ENCODE data around the gene MUC20.
"Not testable (repeated sequence)": the region's sequence is repeated elsewhere in the genome, so short reads cannot be mapped to it uniquely, and the experiment has no call there.

MUC20 gene, protein sequence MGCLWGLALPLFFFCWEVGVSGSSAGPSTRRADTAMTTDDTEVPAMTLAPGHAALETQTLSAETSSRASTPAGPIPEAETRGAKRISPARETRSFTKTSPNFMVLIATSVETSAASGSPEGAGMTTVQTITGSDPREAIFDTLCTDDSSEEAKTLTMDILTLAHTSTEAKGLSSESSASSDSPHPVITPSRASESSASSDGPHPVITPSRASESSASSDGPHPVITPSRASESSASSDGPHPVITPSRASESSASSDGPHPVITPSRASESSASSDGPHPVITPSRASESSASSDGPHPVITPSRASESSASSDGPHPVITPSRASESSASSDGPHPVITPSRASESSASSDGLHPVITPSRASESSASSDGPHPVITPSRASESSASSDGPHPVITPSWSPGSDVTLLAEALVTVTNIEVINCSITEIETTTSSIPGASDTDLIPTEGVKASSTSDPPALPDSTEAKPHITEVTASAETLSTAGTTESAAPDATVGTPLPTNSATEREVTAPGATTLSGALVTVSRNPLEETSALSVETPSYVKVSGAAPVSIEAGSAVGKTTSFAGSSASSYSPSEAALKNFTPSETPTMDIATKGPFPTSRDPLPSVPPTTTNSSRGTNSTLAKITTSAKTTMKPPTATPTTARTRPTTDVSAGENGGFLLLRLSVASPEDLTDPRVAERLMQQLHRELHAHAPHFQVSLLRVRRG

DNA sequence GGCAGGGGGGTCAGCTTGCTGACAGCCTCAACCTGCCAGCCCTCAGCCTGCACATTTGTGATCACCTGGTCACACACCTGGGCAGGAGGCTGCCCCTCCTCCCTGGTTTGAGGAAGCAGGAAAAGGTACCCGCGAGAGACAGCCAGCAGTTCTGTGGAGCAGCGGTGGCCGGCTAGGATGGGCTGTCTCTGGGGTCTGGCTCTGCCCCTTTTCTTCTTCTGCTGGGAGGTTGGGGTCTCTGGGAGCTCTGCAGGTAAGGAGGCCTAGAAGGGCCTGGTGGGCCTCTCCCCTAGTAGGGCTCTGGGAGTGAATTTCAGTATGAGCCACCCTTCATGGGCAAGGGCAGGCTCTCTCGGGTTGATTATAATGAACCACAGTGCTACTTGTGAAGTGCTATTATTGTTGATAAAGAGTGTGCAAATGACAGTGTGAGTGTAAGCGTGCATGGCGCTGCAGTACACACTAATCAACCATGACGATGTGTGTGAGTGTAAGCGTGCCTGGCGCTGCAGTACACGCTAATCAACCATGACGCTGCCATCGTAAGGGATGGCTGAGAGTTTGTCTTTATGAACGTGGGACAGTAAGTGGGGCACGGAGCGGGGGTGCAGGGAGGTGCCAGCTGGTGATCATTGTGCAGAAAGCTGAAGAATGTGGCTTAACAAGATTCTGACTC, at the start of gene MUC20:
TSS of gene MUC20 (plus strand) at position 148 of the 676 bp plus-strand sequence. CDS start at position 178, 30 bp downstream.
- H3K4me3 ChIP-seq (ENCODE audit: low read length), result not testable (repeated sequence)

DNA sequence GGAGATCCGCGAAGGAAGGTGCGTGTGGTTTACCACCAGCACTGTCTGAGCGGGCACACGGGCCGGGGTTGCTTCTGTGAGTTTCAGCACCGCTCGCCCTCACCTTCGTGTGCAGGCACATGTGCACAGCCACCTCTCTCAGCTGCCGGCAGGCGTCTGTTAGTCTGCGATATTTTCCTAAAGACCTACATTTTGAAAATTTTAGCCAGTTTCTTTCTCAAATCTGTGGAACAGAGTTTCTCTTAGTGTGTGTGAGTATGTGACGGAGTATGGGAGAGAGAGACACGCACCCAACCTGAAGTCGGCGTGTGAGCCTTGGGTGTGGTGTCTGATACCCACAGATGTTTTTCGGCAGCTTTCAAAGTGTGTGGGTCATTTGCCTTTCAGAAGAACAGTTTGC, 49.5 kb upstream of the MUC20 start:
- H3K4me3 ChIP-seq (ENCODE audit: low read length), result not testable (repeated sequence)

DNA sequence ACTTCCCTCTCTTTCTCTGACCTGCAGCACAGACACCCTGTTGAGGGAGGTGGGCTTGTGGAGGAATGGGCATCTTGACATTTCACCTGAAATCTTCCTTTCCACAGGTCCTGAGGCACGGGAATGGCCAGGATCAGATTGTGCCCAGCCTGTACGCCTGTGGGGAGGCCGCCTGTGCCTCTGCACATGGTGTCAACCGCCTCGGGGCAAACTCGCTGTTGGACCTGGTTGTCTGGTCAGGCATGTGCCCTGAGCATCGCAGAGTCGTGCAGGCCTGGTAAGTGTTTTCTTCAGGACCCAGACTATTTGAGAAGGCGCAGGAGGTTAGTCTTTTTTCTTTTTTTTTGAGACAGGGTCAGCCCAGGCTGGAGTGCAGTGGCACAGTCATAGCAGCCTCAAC, 47.1 kb upstream of the MUC20 start:
- H3K4me3 ChIP-seq (ENCODE audit: low read length), result not testable (repeated sequence)

DNA sequence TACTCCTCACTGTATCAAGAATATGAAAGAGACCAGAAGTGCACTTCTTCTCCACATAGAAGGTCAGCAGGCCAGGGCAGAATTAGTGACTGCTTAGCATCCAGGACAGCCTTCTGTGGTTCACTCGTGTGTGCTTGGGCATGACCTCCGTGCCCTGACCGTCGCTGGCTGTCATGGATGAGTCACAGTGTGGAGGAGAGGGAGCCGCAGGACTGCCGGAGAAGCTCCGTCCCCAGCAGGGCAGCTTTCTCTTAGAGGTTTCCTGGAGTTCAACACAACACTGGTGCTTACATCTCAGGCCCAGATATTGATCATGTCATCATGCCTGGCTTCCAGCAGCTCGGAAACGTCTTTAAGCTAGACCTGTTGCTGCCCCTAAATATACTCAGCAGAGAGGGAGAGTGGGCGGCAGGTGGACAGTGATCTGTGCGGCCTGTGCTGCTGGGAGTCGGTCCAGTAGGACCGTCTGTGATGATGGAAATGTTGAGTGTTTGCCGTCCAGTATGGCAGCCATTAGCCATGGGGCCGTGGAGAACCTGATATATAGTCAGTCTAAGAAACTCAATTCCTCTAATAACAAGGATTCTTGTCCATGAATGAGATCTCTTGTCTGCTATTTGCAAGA, 42.3 kb upstream of the MUC20 start:
- H3K4me3 ChIP-seq (ENCODE audit: low read length), result not testable (repeated sequence)

DNA sequence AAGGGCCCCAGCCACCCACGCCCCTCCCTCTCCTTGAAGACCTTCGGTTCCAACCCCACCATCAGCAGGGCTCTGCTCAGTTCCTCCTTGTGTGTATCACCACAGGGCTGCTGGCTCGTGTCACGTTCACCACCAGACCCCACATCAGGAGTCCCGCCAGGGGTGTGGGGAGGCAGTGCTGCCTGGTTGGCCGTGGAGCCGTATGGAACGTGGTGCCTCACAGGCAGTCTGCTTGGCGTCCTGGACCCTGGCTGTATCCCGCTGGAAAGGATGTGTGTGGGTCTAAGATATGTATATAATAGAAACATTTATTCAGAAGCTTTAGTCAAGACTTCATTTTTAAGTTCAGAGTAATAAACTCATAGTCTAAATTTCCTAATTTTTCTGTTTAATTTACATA, 40.1 kb upstream of the MUC20 start:
- H3K4me3 ChIP-seq (ENCODE audit: low read length), result not testable (repeated sequence)

DNA sequence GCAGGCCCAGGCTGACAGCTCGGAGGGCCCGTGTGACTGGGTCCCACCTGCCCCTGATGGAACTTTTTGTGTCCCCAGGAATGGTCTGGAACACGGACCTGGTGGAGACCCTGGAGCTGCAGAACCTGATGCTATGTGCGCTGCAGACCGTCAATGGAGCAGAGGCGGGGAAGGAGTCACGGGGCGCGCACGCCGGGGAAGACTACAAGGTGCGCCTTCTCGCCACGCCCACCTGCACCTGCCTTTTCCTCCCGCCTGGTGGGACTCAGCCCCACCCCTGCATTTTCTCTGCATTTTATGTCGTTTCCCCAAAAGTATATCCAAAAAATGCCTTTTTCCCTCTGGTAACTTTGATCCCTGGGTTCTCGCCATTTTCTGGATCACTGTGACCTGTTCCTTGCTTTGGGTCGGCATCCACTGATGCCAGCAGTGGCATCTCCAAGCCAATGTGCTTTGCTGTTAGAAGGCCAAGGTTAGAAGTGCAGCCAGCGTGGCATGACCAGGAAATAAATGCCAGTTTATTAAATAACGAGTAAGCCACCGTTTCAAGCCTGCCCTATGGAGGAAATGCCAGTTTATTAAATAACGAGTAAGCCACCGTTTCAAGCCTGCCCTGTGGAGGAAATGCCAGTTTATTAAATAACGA, 39.2 kb upstream of the MUC20 start:
- not testable (repeated sequence) for H3K4me3 ChIP-seq (ENCODE audit: low read length)

DNA sequence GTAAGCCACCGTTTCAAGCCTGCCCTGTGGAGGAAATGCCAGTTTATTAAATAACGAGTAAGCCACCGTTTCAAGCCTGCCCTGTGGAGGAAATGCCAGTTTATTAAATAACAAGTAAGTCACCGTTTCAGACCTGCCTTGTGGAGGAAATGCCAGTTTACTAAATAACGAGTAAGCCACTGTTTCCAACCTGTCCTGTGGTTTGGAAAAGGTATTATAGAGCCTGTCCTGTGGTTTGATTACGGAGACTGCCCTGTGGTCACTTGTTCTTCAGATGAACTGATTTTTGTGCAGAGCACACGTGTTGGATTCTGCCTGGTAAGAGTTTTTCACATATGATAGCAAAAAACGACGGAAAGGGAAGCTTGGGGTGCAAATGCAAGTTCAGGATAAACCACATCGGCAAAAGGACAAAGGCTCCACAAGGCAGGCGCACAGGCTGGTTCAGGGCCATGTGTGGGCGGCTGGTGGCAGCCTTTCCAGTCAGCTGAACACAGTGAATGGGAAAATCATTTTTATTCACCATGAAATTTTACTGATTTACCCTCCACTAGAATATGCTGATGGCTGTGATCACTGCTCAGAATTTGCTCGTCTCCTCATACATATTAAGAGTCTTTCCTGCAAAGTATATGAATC, 38.6 kb upstream of the MUC20 start:
- not testable (repeated sequence) for H3K4me3 ChIP-seq (ENCODE audit: low read length)

DNA sequence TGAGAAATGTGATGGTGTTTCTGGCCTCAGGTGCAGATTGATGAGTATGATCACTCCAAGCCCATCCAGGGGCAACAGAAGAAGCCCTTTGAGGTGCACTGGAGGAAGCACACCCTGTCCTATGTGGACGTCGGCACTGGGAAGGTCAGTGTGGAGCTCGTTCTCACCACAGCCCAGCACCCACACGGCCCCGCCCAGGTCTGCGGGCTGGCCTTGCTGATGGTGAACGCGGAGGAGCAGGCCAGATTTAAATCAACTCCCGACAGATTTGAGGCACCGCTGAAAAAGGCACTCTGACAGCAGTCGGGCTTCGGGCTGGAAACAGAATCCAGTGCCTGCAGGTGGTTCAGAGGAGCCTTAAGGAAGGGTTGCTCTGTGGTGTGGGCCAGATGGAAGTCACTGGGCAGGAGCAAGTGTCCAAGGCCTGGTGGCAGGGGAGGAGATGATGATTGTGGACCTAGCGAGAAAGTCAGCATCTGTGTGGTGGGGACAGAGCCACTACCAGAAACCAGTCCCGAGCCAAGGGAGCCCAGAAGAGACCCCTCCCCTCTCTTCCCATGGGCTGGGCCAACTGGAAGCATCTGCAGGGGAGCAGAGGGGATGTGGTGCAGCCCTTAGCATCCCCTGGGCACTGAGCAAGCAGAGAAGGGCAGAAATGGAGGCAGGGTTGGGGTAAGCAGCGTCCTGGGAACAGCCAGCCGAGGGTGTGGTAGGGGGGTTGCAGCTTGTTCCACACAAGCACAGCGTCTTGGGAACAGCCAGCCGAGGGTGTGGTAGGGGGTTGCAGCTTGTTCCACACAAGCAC, 36.9 kb upstream of the MUC20 start:
- not testable (repeated sequence) for H3K4me3 ChIP-seq (ENCODE audit: low read length)

DNA sequence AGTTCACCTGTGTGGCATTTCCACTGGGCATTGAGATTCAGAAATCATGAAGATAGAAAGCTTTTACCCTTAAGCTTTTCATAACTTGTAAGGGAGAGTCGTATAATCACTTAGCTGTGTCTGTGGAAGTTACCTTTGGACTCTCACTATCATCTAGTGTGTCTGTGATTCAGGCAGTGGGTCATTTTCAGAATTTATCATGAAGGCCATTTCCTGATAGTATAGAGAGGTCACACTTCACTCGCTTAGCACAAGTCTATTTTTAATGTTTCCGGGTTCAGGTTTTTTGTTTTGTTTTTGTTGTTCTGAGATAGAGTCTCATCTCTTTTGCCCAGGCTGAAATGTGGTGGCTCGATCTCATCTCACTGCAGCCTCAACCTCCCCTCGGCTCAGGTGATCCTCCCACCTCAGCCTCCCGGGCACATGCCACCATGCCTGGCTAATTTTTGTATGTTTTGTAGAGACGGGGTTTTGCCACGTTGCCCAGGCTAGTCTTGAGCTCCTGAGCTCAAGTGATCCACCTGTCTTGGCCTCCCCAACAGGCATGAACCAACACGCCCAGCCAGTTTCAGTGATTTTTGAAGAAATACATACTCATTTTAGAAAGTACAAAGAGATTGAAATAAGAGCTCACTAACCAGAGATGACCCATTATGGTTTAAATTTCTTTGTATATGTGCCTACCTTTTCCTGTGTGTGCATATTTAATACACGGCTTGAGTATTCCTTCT, 36.1 kb upstream of the MUC20 start:
- H3K4me3 ChIP-seq (ENCODE audit: low read length), result not testable (repeated sequence)

DNA sequence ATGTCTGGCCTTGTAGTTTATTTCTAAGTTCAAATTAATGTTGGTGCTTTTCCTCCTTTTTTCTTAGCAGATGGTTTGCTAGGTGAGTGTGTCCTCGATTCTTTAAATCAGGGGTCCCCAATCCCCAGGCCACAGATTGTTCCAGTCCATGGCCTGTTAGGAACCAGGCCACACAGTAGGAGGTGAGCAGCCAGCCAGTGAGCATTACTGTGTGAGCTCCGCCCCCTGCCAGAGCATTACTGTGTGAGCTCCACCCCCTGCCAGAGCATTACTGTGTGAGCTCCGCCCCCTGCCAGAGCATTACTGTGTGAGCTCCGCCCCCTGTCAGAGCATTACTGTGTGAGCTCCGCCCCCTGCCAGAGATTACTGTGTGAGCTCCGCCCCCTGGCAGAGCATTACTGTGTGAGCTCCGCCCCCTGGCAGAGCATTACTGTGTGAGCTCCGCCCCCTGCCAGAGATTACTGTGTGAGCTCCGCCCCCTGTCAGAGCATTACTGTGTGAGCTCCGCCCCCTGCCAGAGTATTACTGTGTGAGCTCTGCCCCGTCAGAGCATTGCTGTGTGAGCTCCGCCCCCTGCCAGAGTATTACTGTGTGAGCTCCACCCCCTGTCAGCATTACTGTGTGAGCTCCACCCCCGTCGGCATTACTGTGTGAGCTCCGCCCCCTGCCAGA, 34.1 kb upstream of the MUC20 start:
- H3K4me3 ChIP-seq (ENCODE audit: low read length), result not testable (repeated sequence)

DNA sequence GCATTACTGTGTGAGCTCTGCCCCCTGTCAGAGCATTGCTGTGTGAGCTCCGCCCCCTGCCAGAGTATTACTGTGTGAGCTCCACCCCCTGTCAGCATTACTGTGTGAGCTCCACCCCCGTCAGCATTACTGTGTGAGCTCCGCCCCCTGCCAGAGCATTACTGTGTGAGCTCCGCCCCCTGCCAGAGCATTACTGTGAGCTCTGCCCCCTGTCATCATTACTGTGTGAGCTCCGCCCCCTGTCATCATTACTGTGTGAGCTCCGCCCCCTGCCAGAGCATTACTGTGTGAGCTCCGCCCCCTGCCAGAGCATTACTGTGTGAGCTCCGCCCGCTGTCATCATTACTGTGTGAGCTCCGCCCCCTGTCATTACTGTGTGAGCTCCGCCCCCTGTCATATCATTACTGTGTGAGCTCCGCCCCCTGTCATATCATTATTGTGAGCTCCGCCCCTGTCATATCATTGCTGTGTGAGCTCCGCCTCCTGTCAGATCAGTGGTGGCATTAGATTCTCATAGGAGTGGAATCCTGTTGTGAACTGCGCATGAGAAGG, 33.5 kb upstream of the MUC20 start:
- not testable (repeated sequence) for H3K4me3 ChIP-seq (ENCODE audit: low read length)

DNA sequence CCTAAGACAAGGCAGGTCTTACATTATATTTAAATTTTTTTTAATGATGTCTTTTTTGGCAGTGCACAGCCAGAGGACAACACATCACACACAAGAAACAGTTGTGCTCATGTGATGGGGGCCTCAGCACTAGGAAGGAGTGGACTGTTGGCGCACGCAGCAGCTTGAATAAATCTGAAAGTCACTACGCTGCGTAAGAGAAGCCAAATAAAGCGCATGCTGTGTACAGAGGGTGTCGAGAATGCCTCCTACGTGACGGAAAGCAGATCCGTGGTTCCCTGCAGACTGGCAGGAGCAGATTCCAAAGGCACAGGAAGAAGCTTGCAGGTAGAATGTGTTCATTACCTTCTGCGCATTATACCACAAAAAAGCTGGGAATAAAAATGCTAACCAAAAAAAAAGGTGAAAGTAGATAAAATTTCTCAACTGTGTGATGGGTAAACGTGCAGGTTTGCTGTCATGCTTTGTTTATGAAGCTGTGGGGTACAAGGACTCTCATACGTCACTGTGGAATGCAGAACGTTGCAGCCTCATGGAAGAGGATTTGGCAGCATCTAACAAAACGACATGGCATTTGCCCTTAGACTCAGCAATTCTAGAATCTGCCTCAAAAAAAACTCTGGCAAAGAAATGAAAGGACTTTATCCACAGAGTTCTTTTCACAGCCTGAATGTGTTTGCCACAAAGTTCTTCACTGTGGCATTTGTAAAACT, 32.2 kb upstream of the MUC20 start:
- not testable (repeated sequence) for H3K4me3 ChIP-seq (ENCODE audit: low read length)

DNA sequence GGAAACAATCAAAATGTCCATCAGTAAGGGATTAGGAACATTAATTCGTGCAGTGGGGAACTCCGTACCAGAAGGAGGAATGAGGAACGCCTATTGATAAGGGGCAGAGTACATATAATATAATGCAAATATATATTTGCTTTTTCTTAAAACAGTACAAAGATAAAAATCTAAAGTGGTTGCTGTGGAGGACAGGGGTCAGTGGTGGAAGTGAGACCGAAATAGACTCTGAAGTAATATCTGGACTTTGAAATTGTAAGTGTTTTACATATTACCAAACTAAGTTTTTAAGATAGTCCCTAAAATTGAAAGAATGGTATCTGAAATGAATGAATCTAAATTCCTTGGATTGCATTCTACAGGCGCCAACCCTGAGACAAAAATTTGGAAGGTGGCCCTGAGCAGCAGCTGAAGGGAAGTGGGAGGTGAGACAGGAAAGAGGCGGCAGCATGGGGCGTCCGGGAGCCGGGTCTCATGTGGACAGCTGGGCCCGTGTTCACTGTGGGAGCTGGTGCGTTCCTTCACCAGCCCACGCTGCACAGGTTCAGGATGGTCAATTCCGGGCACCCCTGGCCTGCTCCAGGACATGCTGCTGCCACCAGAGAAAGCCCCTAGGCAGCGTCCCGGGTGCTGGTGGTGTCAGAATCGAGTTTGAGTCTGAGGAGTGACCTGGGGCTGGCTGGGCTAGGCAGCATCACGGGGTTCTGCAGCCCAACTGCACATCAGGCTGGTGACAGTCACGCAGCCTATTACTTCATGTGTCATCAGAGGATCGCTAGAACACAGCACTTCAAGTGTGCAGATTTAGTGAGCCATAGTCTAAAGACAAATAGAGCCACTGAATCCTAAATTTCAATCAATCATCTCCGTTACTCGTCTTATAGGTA, 31.4 kb upstream of the MUC20 start:
- H3K4me3 ChIP-seq (ENCODE audit: low read length), result not testable (repeated sequence)
